Activated T-cell treated with anti-CD3 and anti-CD28 coated beads, Interleukin-2, amount 50 U/mL, for 72 hours (primary cell): ENCODE measurements around the gene CACNA1D. TPM values are rescaled to one million over a fixed set of nuclear protein-coding genes. Genes with fewer than 3 reads are reported as not detected.

Experiments used
- ATAC-seq, 2 donors: fragments of 150-1000 bp; cut with Tn5 transposase; replicated peaks in 1 of 2; 2 replicates each; pipeline ENCODE4 v1.10.0; 2021; ENCODE audit warnings: moderate library complexity in 2 of 2, mild to moderate bottlenecking in 1 of 2
- DNase-seq, 2 donors: peaks; one replicate each; pipeline ENCODE4 v3.0.0; 2021 to 2022; ENCODE audit warnings: mixed read lengths in 1 of 2
- H3K27ac Mint-ChIP-seq: one replicate; pipeline ENCODE4 v1.8.0; 2022; ENCODE audit warnings: mild to moderate bottlenecking, moderate library complexity, mixed read lengths
- H3K27me3 Mint-ChIP-seq: one replicate; pipeline ENCODE4 v1.8.0; 2022; ENCODE audit warnings: low read depth, mixed read lengths
- H3K36me3 Mint-ChIP-seq, 2 donors: one replicate each; pipeline ENCODE4 v1.8.0; 2022; ENCODE audit warnings: mixed read lengths in 2 of 2, mild to moderate bottlenecking in 1 of 2; ENCODE audit not compliant: insufficient read depth in 2 of 2
- H3K4me1 Mint-ChIP-seq: one replicate; pipeline ENCODE4 v1.8.0; 2022; ENCODE audit warnings: low read depth, mixed read lengths
- H3K4me3 Mint-ChIP-seq, 2 donors: one replicate each; pipeline ENCODE4 v1.8.0; 2022; ENCODE audit warnings: mild to moderate bottlenecking in 2 of 2, mixed read lengths in 2 of 2, moderate library complexity in 2 of 2
- H3K9me3 Mint-ChIP-seq, 2 donors: one replicate each; pipeline ENCODE4 v1.8.0; 2022; ENCODE audit warnings: mixed read lengths in 2 of 2
- total RNA-seq, 2 donors: library from RNA; stranded (reverse); gene quantifications; one replicate each; pipeline ENCODE4 v1.2.3, GENCODE V29; 2022

The CACNA1D gene
- total RNA-seq, 2 donors from 2014 or later: 0.82 to 1.9 TPM

DNA sequence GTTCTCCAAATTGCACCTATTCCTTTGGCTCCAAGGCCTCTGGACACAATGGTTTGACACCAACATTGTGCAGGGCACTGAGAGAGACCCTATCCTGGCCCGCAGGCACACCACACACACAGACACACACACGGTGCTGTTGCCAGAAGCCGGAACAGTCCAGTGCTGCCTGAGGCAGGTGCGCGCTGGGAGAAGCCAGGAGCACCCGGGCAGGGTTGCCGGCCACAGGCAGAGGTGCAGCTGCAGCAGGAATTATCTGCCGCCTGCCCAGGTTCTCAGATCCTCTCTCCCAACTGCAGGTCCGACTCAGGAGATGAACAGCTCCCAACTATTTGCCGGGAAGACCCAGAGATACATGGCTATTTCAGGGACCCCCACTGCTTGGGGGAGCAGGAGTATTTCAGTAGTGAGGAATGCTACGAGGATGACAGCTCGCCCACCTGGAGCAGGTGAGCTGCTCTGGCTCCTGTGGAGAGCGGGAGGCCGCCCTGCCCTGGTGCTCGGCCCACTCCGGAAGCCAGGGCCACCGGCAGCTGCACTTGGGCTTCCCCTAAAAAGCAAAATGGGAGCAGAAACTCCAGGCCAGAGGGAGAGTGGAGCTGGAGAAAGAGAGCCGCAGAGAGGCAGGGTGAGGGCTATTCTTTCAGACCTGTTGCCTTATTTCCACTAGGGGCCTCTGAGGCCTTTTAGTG is 308.9 kb downstream of the CACNA1D start:
- H3K4me3 Mint-ChIP-seq: no peak overlapping the region
- no peaks in the 10 kb centered on the region for H3K9me3 Mint-ChIP-seq
- ATAC-seq (no peak), DNase-seq (no peak)
- no peak overlapping the region for H3K27ac Mint-ChIP-seq
- no peaks in the 10 kb centered on the region for H3K36me3 Mint-ChIP-seq
- peaks cover 11% of the 10 kb centered on the region for H3K27me3 Mint-ChIP-seq
- H3K4me1 Mint-ChIP-seq: no peaks in the 10 kb centered on the region

DNA sequence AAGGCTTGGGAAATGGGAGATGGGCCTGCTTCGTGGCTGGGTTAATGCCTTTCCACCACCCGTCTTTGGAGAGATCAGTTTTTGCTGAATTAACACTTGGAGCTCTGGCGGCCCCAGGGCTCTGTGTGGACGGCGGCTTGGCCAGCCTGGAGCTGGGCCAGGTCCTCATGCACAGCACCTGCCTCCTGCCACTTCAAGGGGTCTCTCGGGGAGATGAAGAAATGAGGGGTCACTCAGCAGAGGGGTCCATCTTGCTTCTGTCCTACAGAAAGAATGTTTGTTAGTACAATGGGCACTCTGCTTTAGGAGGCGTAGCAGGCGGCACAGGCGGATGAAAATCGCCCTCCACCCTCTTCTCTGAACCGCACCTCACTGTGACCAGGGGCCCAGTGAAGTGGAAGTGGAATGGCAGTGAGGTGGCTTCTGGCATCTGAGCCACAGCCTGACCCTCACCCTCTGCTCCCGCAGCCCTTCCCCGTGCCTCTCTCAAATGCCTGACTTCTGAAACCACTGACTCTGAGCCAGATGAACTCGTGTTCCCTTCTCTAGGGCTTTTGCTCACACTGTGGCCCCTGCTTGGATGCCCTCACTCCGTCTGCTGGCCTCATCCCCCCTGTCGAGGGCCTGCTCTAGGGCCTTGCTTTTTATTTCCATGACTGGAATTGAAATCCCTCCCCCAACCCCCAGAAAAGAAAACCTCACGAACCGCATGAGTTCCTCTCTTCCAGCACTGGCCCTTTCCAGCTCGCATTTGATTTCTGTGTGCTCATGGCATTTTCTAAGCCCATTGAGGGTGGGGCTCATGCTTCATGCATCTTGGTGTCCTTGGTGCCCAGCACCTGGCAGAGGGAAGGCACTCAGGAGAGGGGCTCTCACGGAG is 309.6 kb downstream of the CACNA1D start:
- no peak for DNase-seq
- Mint-ChIP-seq H3K4me3 (no peak overlapping the region), H3K9me3 (no peaks in the 10 kb centered on the region), H3K36me3 (no peaks in the 10 kb centered on the region), H3K4me1 (no peaks in the 10 kb centered on the region), H3K27me3 (peaks cover 11% of the 10 kb centered on the region), H3K27ac (no peak overlapping the region)
- ATAC-seq: no peak

DNA sequence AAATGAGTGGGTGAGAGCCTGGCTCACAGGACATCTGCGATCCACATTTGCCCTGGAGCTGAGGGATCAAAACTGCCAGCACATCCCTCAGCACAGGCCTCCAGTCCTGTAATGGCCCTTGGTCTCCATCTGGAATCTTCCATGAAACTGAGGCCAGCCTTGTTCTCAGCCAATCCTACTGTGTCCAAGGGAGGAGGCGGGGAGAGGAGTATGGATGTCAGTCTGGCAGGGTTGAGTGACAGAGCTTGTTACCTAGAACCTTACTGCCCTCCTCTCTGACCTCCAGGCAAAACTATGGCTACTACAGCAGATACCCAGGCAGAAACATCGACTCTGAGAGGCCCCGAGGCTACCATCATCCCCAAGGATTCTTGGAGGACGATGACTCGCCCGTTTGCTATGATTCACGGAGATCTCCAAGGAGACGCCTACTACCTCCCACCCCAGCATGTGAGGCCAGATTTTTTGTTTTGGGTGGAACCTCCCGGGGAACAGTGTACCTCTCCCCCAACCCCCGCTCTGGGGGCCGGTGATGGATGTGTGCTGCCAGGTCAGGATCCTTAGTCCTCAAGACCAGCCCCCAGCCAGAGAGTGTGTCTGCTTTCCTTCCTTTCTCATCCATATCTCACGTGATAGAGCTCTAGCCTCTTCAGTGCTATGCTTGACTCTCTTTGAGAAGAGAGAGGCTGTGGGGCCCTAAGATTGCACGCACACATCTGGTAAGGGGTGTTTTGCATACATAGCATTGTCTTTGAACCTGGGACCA is 310.5 kb downstream of the CACNA1D start:
- Mint-ChIP-seq H3K27ac (no peak overlapping the region), H3K4me3 (no peak overlapping the region), H3K9me3 (no peaks in the 10 kb centered on the region), H3K4me1 (no peaks in the 10 kb centered on the region), H3K27me3 (peaks cover 11% of the 10 kb centered on the region), H3K36me3 (no peaks in the 10 kb centered on the region)
- DNase-seq (no peak), ATAC-seq (no peak)

DNA sequence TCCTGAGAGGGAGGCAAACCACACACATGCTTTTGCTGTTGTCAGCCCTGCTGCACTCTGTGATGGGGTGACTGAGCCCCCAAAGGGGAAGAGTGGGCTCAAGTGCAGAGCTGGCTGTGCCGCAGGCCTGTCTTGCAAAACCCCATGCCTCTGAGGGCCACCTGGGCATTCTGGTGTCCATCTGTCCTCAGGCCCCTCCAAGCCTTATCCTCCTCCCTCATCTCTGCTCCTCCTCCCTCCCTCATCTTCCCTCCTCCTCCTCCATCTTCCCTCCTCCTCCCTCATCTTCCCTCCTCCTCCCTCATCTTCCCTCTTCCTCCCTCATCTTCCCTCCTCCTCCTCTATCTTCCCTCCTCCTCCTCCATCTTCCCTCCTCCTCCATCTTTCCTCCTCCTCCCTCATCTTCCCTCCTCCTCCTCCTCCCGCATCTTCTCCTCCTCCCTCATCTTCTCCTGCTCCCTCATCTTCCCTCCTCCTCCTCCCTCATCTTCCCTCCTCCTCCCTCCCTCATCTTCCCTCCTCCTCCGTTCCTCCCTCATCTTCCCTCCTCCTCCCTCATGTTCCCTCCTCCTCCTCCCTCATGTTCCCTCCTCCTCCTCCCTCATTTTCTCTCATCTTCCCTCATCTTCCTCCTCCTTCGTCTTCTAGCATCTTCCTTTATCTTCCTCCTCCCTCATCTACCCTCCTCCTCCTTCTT is 311.2 kb downstream of the CACNA1D start:
- no peak overlapping the region for H3K4me3 Mint-ChIP-seq
- H3K36me3 Mint-ChIP-seq: no peaks in the 10 kb centered on the region
- H3K9me3 Mint-ChIP-seq: no peaks in the 10 kb centered on the region
- no peaks in the 10 kb centered on the region for H3K4me1 Mint-ChIP-seq
- no peak overlapping the region for H3K27ac Mint-ChIP-seq
- H3K27me3 Mint-ChIP-seq: peaks cover 11% of the 10 kb centered on the region
- ATAC-seq: no peak
- no peak for DNase-seq

DNA sequence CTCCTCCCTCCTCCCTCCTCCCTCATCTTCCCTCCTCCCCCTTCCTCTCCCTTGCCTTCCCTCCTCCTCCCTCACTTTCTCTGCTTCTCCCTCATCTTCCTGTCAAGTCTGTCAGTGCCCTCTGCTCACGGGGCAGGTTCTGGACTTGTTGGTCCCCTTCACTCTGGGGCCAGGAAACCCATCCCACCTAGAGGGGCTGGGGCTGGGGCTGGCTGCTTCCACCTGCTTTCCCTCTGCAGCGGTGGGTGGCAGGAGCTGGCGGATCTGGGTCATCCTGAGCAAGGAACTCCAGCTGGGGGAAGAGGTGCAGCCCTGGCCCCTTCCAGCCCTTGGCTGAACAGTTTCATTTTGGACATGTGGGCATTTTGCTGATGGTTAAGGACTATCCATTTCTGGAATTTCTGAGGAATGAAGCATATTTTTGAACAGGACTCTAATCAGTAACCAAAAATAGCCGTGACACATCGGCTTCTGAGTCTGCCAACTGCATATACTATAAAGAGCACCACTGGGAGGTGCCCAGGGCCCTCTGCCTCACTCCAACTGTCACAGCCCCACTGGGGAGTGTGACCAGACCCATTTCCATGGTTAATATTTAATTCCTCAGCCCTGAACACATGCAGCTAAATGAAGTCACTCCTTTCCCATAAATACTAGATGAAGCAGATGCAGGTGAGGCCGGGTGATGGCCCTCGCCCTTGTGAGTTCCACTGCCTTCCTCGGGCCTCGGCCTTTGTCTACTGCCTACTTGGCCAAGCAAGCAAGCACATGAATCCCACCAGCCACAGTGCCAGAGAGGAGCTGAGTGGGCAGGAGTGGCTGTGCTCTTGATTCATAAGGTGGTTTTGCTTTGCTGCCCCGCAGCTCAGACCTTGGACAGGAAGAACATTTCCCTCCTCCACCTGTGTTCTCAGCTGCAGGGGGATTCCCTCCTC is 312.0 kb downstream of the CACNA1D start:
- DNase-seq (no peak), ATAC-seq (no peak)
- no peaks in the 10 kb centered on the region for H3K36me3 Mint-ChIP-seq
- no peak overlapping the region for H3K27ac Mint-ChIP-seq
- no peaks in the 10 kb centered on the region for H3K4me1 Mint-ChIP-seq
- H3K9me3 Mint-ChIP-seq: no peaks in the 10 kb centered on the region
- H3K27me3 Mint-ChIP-seq: peaks cover 11% of the 10 kb centered on the region
- H3K4me3 Mint-ChIP-seq: no peak overlapping the region

DNA sequence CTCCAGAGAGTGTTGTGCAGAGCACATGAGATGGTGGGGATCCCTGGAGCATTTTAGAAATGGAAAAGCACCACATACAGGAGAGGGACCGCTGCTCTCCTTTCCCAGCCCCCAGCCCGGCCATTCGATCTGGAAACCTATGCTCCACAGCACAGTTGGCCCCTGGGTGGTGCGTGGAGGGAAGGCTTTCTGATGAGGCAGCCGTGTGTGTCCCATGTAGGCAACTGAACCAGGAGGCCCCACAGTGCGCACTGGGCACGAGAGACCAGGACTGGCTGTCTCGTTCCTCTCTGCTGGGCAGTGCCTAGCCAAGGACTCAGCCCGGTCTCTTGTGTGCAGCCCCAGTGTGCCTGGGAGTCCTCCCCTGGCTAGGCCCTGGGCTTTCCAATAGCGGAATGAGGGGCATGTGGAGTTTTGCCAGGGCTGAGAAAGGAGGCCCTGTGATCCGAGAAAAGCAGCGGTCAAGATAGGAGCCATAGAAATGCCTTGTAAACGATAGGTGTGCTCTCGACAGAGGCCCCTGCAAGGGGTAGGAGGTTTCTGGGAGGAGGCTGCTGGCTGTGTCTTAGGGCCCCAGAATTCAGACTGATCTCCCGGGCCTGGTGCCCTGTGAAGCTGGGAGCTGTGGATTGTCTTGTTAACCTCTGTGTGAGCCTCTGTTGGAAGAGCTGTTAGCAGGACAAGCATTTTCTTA is 312.9 kb downstream of the CACNA1D start:
- ATAC-seq (no peak), DNase-seq (no peak)
- H3K27ac Mint-ChIP-seq: no peak overlapping the region
- H3K4me3 Mint-ChIP-seq: no peak overlapping the region
- no peaks in the 10 kb centered on the region for H3K4me1 Mint-ChIP-seq
- H3K27me3 Mint-ChIP-seq: peaks cover 11% of the 10 kb centered on the region
- H3K9me3 Mint-ChIP-seq: no peaks in the 10 kb centered on the region
- no peaks in the 10 kb centered on the region for H3K36me3 Mint-ChIP-seq

DNA sequence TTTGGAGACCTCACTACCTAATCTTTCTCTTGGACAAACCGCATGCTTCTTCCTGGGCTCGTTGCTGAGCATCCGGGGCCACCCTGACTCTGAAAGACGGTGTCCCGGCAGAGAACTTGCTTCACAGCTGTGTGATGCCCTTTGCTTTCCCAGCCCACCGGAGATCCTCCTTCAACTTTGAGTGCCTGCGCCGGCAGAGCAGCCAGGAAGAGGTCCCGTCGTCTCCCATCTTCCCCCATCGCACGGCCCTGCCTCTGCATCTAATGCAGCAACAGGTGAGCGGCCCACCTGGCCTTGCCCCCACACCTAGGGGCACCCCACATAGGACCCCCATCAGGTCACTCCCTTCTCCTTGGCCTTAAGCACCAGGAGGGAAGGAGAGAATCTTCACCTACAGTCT is 314.1 kb downstream of the CACNA1D start:
- Mint-ChIP-seq H3K4me1 (no peaks in the 10 kb centered on the region), H3K27ac (no peak overlapping the region), H3K9me3 (no peaks in the 10 kb centered on the region), H3K36me3 (no peaks in the 10 kb centered on the region), H3K27me3 (peaks cover 11% of the 10 kb centered on the region), H3K4me3 (no peak overlapping the region)
- ATAC-seq: no peak
- no peak for DNase-seq

DNA sequence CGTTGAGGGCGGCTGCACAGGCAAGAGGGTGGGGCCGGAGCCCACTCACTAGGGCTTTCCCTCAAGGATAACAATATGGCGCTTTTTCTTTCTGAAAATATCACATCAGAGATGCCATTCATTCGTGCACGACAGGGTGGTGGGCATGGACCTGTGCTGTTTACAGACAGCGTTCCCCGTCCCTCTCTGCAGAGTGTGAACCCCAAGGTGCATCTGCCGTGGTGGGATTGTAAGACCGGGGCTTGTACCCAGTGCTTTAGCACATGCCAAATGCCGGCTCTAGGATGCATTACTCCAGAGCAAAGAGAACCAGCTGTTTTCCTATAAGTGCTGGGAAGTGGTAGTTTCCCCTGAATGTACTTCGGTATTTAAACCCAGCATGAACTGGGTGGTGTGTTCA is 314.9 kb downstream of the CACNA1D start:
- no peak for ATAC-seq
- Mint-ChIP-seq H3K36me3 (no peaks in the 10 kb centered on the region), H3K27me3 (peaks cover 11% of the 10 kb centered on the region), H3K9me3 (no peaks in the 10 kb centered on the region), H3K4me3 (no peak overlapping the region), H3K27ac (no peak overlapping the region), H3K4me1 (no peaks in the 10 kb centered on the region)
- no peak for DNase-seq

DNA sequence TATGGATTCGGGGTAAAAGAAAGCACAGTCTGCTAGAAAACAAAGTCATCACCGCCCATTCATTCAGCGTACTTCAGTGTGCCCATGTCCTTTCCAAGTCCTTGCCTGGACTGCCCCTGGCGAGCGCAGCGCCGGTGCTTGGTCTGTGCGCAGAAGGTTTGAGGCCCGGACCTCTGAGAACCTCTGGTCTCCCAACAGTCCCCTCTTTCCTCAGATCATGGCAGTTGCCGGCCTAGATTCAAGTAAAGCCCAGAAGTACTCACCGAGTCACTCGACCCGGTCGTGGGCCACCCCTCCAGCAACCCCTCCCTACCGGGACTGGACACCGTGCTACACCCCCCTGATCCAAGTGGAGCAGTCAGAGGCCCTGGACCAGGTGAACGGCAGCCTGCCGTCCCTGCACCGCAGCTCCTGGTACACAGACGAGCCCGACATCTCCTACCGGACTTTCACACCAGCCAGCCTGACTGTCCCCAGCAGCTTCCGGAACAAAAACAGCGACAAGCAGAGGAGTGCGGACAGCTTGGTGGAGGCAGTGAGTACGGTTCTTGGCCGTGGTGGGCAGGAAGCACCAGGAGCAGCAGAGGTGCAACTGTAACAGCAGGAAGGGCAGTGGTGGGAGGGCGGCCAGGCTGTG is 315.5 kb downstream of the CACNA1D start:
- Mint-ChIP-seq H3K4me3 (no peak overlapping the region), H3K36me3 (no peaks in the 10 kb centered on the region), H3K27ac (no peak overlapping the region), H3K9me3 (no peaks in the 10 kb centered on the region), H3K27me3 (peaks cover 11% of the 10 kb centered on the region), H3K4me1 (no peaks in the 10 kb centered on the region)
- DNase-seq (no peak), ATAC-seq (no peak)

DNA sequence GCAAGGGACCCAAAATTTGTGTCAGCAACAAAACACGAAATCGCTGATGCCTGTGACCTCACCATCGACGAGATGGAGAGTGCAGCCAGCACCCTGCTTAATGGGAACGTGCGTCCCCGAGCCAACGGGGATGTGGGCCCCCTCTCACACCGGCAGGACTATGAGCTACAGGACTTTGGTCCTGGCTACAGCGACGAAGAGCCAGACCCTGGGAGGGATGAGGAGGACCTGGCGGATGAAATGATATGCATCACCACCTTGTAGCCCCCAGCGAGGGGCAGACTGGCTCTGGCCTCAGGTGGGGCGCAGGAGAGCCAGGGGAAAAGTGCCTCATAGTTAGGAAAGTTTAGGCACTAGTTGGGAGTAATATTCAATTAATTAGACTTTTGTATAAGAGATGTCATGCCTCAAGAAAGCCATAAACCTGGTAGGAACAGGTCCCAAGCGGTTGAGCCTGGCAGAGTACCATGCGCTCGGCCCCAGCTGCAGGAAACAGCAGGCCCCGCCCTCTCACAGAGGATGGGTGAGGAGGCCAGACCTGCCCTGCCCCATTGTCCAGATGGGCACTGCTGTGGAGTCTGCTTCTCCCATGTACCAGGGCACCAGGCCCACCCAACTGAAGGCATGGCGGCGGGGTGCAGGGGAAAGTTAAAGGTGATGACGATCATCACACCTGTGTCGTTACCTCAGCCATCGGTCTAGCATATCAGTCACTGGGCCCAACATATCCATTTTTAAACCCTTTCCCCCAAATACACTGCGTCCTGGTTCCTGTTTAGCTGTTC is 316.9 kb downstream of the CACNA1D start:
- Mint-ChIP-seq H3K4me3 (no peak overlapping the region), H3K36me3 (no peaks in the 10 kb centered on the region), H3K9me3 (no peaks in the 10 kb centered on the region), H3K27me3 (peaks cover 10% of the 10 kb centered on the region), H3K4me1 (no peaks in the 10 kb centered on the region), H3K27ac (no peak overlapping the region)
- ATAC-seq: no peak
- DNase-seq: no peak

DNA sequence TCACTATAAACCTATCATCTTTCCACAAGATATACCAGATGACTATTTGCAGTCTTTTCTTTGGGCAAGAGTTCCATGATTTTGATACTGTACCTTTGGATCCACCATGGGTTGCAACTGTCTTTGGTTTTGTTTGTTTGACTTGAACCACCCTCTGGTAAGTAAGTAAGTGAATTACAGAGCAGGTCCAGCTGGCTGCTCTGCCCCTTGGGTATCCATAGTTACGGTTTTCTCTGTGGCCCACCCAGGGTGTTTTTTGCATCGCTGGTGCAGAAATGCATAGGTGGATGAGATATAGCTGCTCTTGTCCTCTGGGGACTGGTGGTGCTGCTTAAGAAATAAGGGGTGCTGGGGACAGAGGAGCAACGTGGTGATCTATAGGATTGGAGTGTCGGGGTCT is 318.0 kb downstream of the CACNA1D start:
- Mint-ChIP-seq H3K27ac (no peak overlapping the region), H3K36me3 (no peaks in the 10 kb centered on the region), H3K9me3 (no peaks in the 10 kb centered on the region), H3K4me1 (no peaks in the 10 kb centered on the region), H3K27me3 (no peaks in the 10 kb centered on the region), H3K4me3 (no peak overlapping the region)
- ATAC-seq (no peak), DNase-seq (no peak)
